ENCODE data around the gene GJC1.

DNA sequence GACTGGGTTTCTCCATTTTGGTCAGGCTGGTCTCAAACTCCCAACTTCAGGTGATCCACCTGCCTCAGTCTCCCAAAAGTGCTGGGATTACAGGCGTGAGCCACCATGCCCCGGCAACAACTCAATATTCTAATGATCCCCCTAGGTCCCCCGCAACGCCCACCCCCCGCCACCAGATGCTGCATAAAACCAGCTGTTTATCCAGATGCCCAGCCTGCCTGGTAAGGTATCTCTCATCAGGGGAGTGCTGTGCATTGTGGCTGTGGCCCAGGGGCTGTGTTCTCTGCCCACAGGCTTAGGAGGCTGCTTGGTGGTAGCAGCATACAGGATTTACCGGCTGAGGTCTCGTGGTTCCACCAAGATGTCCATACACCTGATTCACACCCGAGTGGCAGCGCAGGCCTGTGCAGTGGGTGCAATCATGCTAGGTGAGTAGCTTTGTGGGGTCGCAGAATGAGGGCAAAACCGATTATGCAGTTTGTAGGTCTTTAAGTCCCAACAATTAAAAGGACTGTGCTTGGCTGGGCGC is 18.9 kb upstream of the GJC1 start:
- TF ChIP-seq EZH2 (IDR thresholded peaks at IDR 0.05) (no peak), EZH2phosphoT487 (IDR thresholded peaks at IDR 0.05) (no peak)
- TF ChIP-seq, protein P1, sequence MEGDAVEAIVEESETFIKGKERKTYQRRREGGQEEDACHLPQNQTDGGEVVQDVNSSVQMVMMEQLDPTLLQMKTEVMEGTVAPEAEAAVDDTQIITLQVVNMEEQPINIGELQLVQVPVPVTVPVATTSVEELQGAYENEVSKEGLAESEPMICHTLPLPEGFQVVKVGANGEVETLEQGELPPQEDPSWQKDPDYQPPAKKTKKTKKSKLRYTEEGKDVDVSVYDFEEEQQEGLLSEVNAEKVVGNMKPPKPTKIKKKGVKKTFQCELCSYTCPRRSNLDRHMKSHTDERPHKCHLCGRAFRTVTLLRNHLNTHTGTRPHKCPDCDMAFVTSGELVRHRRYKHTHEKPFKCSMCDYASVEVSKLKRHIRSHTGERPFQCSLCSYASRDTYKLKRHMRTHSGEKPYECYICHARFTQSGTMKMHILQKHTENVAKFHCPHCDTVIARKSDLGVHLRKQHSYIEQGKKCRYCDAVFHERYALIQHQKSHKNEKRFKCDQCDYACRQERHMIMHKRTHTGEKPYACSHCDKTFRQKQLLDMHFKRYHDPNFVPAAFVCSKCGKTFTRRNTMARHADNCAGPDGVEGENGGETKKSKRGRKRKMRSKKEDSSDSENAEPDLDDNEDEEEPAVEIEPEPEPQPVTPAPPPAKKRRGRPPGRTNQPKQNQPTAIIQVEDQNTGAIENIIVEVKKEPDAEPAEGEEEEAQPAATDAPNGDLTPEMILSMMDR (IDR thresholded peaks at IDR 0.05) = no peak

All from neural progenitor cell (in vitro differentiated cells).